K562 (cell line): ENCODE measurements around the gene KCNG1.

ENCODE experiments used
- DPF2 ChIP-seq: fragments of 450-650 bp; IDR thresholded peaks from 2 replicates; pipeline ENCODE4 v1.6.1; 2016
- EP300 ChIP-seq: IDR thresholded peaks from 2 replicates; pipeline ENCODE4 v1.6.1; 2012; ENCODE audit warnings: low read length, improper control_type of control experiment
- HDAC6 ChIP-seq: IDR thresholded peaks from 2 replicates; pipeline ENCODE4 v1.6.1; 2012; ENCODE audit warnings: low read depth, mild to moderate bottlenecking, control low read depth, inconsistent platforms, low read length, moderate library complexity
- PCBP1 ChIP-seq: fragments of 200-400 bp; formaldehyde crosslinking; IDR thresholded peaks from 2 replicates; pipeline ENCODE4 v1.6.1; 2018; ENCODE audit warnings: mild to moderate bottlenecking, low read depth, low read length; ENCODE audit not compliant: poor library complexity, severe bottlenecking
- POLR2A ChIP-seq: fragments of 450-650 bp; conservative IDR thresholded peaks from 2 replicates; pipeline ENCODE4 v1.6.1; 2016
- ZNF232 ChIP-seq: sonication (generic); formaldehyde crosslinking; IDR thresholded peaks from 2 replicates; pipeline ENCODE4 v1.8.0; 2022; ENCODE audit warnings: mild to moderate bottlenecking, missing genetic modification reagents

- TF ChIP-seq EP300 (no peak), DPF2 (no peak), POLR2A (no peak), PCBP1 (no peak), HDAC6 (no peak), ZNF232 (CRISPR knock-in tag) (no peak)
Observed at GRCh38 chr20:51019656-51020592, 3.0 kb downstream of the KCNG1 start.
